Measurements from ENCODE around the gene RAB11FIP5.

- TF ChIP-seq PATZ1 (CRISPR knock-in tag; IDR thresholded peaks at IDR 0.05; ENCODE audit: borderline replicate concordance) (no peak), ZNF8 (CRISPR knock-in tag; IDR thresholded peaks at IDR 0.05) (no peak), GLIS3 (CRISPR knock-in tag; IDR thresholded peaks at IDR 0.05) (no peak), ZFP30 (CRISPR knock-in tag; IDR thresholded peaks at IDR 0.05) (no peak), TSHZ2 (CRISPR knock-in tag; IDR thresholded peaks at IDR 0.05) (no peak), CSRNP3 (CRISPR knock-in tag; IDR thresholded peaks at IDR 0.05) (no peak), RARB (CRISPR knock-in tag; IDR thresholded peaks at IDR 0.05) (no peak), PPARA (CRISPR knock-in tag; IDR thresholded peaks at IDR 0.05; ENCODE audit: borderline replicate concordance) (no peak), CSDC2 (CRISPR knock-in tag; IDR thresholded peaks at IDR 0.05) (no peak), SNAI2 (CRISPR knock-in tag; IDR thresholded peaks at IDR 0.05) (no peak)
Observed at GRCh38 chr2:73036766-73037165, 76.0 kb downstream of the RAB11FIP5 start.
